GM19043 (cell line): ENCODE data around the gene L3HYPDH.
"Not testable (repeated sequence)": the region's sequence is repeated elsewhere in the genome, so short reads cannot be mapped to it uniquely, and the experiment has no call there.

Experiments used
- ATAC-seq: cut with Tn5 transposase; IDR thresholded peaks from one replicate; pipeline ENCODE4 v1.9.1; 2021; ENCODE audit warnings: low read depth; ENCODE audit not compliant: unreplicated experiment

L3HYPDH gene

DNA sequence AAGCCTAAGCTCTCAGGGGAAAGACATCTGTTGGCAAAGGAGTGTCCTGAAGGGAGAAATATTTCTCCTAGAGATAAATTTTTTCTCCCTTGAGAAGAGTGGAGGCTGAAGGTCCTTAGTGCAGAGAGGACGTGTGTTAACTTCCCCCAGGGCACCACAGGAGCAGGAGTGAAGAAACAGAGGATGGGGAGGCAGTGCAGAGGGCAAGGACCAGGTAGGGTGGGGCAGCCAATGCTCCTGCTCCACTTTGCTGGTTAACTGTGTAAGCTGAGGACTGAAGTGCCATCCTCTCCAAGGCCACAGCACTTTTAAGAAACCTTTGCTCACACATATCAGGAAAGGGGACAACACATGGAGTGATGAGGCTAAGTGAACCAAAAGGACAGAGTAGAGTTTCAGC lies 4.0 kb downstream of the L3HYPDH start:
- no peak for ATAC-seq

DNA sequence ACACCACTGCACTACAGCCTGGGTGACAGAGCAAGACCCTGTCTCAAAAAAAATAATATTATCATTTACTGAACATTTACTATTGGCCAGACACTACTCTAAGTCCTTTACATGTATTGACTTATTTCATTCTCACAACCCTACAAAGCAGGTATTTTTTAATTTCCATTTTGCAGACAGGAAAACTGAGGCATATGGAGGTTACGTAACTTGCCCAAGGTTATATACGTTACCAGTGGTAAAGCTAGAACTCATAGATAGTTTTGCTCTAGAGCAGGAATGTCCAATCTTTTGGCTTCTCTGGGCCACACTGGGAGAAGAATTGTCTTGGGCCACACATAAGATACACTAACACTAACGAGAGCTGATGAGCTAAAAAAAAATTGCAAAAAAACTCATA lies 5.7 kb downstream of the L3HYPDH start:
- no peak for ATAC-seq

DNA sequence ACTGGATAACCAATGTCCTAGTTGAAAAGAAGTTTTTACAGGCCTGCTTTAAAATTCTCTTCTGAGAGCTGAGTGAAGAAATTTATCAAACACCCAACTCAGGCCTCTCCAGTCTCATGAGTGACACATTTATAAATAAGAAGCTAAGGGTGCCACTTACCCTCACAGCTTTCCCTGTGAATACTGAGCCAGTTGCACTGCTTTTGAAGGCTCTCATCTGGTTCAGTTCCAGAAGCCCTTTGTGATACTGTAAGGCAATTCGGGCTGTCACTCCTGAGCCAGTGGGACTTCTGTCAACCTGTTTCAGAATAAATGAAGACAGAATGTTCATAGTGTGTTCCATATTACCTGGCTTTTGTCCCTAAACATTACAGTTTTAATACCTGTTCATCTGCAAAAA lies 8.5 kb downstream of the L3HYPDH start:
- no peak for ATAC-seq

DNA sequence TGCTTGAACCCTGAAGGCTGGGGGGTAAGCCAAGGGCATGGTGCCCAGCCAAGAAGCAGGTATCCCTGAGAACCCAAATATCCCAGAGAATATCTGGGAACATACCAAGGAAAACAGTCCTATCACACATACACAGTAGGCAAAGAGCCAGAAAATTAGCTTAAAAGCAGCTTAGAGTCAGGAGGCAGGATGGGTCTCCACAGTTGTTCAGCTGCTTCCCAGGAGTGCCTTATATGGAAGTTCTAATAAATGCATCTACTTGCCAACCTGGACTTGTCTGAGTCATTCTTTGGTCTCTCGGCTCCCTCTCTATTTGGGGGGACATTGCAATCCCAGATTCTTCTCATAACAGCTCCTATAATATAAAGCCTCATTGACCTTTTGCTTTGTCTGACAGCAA lies 10.0 kb downstream of the L3HYPDH start:
- ATAC-seq = no peak

DNA sequence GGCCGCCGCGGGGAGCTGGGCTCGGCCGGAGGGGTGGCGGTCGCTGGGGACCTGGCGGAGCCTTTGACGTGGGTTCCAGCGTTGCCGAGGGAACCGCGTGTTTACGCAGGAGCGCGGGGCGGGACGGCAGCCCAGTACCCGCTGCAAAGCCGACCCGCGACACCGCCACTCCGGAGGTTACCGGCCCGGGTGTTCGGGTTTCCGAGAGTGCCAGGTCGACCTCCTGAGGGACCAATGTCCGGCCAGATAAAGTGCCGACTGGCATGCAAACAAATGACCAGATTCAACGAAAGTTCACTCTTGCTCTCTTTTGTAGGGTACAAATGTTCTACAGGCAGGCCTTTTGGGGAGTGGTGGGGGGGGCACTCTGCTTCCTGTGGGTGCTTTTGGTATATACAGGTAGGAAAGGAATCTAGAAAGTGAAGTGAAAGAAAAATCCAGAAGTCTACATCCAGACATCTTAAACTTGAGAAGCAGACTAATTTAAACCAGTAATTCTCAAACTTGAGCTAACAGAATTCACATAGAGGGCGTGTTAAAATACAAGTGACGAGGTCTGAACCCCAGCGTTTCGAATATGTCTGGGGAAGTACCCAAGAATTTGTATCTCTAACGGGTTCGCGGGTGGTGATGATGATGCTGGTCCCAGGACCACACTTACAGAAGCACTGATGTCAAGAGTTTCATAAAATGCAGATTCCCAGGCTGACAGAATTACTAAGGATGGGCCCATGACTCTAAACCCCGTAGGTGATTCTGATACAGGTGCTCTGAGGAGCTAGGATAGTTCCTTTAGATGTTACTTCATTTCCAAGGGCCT lies 18.7 kb downstream of the L3HYPDH start, which contains the start of gene GPR135:
GPR135 (minus strand) TSS at position 65 of the 820 bp plus-strand sequence. CDS start 154 bp downstream, outside the sequence.
- ATAC-seq = peak; percentile 20

DNA sequence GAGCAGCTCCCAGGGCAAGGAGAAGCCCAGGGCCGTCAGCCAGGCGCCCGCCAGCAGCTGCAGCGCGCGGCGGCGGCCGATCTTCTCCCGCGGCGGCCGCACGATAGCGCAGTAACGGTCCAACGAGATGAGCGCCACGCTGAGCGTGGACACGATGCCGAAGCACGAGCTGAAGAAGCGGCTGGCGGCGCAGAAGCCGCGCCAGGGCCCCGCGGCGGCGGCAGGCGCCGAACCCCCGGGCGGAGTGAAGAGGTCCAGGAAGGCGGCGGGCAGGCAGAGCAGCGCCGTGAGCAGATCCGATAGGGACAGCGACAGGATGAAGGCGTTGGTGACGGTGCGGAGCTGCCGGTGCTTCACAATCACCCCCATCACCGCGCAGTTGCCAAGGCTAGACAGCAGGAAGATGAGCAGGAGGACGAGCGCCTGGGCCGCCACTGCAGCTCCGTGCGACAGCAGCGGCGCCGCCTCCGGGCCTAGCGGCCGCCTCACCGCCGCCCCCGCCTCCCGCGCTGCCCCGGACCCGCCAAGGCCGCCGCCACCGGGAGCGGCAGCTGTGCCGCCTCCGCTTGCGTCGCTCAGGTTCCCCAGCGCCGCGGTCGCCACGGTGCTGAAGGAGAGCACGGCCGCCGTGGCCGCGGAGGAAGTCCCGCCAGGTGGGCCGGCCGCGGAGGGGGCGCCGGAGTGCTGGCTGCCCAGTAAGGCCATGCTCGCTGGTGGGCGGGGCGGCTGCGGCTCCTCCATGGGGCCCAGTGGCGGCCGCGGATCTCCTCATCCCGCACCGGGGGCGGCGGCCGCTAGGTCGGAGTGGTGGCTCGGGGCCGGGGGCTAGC lies 19.5 kb downstream of the L3HYPDH start:
- ATAC-seq = peak; percentile 55

DNA sequence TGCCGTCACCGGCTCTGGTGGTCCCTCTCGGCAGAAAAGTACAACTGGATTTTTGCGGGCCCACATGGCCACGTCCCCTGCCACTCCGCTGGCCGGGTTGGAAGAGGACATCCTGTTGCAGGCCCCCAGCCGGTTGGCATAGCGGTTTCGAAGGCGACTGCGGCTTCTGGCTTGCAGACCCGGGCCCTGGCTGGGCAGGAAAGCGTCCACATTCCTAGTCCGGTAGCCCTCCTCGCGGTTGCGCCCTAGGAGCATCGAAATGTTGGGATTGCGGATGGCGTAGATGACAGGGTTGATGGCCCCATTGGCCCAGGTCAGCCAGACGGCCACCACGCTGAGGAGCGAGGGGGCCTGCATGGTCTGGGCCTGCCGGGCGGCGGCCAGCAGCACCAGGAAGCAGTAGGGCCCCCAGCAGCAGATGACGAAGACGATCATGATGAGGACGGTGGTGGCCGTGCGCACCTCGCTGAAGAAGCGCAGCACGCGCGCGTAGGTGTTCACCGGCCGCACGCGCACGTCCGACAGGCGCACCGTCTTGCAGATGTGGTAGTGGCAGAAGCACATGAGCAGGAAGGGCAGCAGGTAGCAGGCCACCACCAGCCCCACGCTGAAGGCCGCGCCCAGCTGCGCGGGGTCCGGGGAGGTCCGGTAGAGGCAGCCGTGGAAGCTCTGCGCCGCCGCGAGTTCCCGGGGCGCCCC lies 20.3 kb downstream of the L3HYPDH start:
- no peak for ATAC-seq

DNA sequence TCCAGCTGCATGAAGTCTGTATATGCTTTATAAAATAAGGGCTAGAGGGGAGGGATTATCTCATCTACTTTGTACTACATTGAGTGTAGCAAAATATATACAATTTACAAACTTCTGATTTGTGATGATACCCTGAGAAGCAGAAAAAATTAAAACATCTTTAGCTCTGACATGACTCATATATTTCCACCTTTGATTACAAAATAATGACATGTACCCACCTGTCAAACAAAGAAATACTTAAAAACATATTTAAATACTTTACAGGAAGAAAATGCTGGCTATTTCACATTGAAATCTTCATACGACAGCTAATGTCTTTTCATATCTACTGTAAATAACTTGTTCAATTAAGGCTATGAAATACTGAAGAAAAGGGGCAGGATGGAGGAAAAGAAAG lies 22.3 kb downstream of the L3HYPDH start:
- no peak for ATAC-seq

DNA sequence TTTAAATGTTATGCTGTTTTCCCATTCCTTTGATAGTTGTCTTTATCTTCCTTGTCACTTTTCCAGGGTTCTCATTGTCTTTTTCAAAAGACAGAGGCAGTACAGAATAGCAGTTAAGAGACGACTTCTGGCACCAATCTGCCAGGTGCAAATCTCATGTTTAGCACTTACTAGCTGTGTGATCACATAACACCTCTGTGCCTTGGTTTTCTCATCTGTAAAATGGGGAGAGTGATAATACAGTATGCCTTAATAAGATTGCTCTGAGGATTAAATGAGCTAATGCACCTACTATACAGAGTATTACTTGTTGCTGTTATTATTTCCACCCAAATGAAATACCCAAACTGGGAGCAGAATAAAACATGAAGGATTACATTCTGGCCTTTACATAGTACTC lies 23.8 kb downstream of the L3HYPDH start:
- ATAC-seq = no peak

DNA sequence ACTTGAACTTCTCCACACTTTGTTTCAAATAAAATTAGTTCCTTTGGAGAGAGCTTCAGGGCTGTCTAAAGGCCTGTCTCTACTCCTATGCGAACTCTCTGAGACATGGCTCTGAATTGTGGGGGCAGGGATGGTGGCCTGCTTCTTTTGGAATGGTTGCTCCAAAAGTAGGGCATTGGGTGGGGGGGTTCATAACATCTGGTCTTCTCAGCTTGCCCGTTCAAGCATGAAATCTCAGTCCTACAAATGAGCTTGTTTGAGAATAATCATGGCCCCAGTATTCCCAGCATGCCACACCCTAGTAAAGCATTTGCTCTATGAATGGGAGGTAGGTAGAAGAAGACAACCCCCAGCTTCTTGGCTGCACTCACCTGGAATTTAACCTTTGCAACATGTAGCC lies 25.7 kb downstream of the L3HYPDH start:
- ATAC-seq = no peak

DNA sequence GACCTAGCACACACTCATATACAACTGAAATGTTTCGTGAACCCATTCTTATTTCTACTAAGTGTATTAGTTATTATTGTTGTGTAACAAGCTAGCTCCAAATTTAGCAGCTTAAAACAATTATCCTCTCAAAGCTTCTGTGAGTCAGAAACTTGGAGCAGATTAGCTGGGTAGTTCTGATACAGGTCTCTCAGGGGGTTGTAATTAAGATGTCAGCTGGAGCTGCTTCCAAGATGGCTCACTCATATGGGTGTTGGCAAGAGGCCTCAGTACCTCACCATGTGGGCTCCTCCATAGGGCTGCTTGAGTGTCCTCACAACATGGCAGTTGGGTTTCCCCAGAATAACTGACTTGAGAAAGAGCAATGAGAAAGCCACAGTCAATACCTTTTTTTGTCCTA lies 28.8 kb downstream of the L3HYPDH start:
- ATAC-seq = no peak

DNA sequence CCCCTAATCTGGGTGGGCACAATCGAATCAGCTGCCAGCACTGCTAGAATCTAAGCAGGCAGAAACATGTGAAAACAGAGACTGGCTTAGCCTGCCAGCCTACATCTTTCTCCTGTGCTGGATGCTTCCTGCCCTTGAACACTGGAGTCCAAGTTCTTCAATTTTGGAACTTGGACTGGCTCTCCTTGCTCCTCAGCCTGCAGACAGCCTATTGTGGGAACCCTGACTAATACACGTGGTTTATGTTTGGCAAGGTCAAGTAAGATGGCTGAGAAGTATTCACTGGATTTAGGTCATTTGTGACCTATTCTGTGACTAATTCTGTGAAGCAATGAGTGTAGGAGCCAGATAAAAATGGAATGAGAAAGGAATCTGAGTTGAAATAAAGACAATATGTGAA lies 30.1 kb downstream of the L3HYPDH start:
- no peak for ATAC-seq

DNA sequence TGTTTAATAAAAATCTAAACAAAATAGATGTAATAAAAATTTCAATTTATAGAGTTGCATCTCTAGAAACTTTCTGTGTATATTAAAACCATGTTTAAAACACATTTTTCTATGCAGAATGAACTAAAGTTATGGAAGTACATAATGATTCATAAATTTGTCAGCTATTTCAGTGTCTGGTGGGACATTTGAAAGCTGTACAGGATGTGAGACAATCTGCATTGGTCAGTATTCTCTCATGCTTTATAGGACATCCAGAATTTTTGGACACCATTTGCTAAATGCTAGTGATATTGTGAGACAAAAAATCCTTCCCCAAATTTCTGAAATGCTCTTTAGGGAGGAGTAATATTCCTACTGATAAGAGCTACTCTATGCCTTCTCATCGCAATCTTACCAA lies 32.4 kb downstream of the L3HYPDH start:
- ATAC-seq = no peak

DNA sequence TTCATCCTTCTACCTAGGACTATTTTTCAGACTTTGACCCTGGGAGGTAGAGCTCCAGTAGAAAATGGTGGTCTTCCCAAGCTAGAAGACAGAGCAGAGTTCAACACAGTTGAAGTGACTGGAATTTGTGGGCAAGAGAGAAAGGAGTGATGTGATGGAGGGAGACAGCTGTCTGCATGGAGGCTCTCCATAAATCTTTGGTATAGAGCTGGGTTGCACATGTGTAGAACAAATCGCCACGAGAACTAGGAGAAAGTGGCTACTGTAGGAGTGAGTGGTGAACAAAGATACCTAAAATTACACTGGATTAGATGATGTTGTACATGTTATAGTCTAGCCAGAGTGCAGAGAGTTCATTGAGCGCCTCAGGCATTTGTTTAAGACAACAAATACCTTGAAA lies 33.5 kb downstream of the L3HYPDH start:
- ATAC-seq = no peak

DNA sequence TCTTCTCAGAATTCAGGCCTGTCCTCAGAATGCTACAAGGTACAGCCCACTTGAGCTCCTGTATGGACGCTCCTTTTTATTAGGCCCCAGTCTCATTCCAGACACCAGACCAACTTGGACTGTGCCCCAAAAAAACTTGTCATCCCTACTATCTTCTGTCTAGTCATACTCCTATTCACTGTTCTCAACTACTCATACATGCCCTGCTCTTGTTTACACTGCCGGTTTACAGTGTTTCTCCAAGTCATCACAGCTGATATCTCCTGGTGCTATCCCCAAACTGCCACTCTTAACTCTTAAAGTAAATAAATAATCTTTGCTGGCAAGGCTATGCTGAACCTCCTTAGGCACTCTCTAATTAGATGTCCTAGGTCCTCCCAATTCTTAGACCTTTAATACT lies 35.5 kb downstream of the L3HYPDH start:
- not testable (repeated sequence) for ATAC-seq

DNA sequence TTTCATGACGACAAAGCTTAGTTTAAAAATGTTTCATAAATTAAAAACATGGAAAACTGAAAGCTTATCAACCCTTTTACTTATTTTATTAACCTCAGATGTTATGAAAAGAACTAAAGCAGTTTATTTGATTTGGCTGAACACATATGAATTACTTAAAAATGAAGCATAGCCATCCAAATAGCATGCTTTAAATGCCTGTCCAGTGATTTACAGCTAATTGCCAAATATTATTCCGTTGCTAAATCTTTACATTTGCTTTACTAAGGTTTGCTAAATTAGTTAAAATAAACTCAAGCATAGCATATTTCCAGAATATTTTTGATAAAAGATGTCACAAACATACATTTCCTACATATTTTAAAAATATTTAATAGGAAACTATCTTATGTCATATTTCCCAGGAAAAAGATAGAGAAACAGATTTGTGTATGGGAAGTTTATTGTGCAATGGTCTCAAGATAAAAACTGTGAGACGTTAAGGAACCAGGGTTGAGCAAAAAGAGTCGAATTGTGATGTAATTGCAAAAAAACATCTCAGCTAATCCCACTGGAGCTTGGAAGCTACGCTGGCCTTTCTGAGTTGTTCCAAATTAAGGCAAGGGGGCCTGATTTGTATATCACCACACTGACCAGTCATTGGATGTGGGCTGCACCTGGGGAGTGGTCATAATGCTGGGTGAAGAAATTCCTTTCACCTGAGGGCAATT lies 44.8 kb downstream of the L3HYPDH start:
- no peak for ATAC-seq

DNA sequence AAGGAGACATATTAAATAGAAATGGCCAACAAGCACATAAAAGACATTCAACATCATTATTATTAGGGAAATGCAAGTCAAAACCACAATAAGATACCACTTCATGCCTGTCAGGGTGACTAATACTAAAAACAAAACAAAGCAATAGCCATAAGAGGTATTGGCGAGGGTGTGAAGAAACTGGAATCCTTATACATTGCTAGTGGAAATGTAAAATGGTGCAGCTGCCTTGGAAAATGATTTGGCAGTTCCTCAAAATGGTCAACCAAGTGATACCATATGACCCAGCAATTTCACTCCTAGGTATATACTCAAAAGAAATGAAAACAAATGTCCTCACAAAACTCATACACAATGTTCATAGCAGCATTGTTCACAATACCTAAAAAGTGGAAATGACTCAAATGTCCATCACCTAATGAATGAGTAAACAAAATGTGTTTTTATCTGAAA lies 46.0 kb downstream of the L3HYPDH start:
- no peak for ATAC-seq

DNA sequence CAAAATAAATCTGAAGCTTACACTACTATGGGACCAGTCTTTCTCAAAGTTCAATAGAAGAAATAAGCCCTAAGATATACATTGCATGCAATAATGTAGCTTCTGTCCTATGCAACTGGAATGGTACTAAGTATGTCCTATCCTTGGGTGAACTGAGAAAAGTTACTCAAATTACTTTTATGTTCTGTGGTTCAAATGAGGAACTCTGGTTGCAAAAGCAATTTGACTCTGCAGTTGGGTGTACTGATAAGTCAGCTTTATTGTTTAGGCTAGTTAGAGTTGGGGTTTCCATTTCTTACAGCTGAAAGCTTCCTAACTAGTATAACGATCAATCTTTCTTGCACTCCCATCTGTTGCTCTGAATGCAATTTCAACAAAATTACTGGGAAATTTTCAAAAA lies 48.2 kb downstream of the L3HYPDH start:
- no peak for ATAC-seq

DNA sequence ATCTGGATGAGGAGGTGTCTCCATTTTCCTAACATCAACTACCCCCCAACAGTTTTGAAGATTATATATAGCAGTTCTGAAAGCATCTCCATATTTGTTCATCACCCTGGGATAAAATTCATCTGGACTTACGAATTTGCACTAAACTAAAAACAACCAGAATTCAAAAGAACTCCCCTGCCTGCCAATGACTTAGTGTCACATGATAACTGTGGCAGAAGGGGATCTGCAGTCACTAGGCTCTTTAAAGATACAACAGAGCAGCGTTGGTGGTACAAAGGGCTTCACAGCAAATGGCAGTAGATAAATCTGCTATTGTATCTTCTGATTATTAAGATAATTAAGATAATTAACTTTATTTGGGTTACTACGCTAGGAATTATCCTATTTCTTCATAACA lies 49.1 kb downstream of the L3HYPDH start:
- ATAC-seq = no peak

DNA sequence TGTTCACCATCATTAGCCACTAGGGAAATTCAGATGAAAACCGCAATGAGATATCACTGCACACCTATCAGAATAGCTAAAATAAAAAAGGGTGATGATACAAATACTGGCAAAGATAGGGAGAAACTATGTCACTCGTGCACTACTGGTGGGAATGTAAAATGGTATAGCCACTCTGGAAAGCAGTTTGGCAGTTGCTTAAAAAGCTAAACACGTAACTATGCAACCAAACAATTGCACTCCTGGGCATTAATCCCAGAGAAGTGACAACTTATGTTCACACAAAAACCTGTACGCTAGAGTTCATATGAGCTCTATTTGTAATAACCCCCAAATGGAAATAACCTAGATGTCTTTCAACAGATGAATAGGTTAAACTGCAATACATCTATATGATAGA lies 54.4 kb downstream of the L3HYPDH start:
- ATAC-seq = no peak
